ENCODE data around the gene OR51G2. TPM values are rescaled to one million over a fixed set of nuclear protein-coding genes. Genes with fewer than 3 reads are reported as not detected.

Gene OR51G2
- total RNA-seq, 1 experiment from 2014 or later: not detected

DNA sequence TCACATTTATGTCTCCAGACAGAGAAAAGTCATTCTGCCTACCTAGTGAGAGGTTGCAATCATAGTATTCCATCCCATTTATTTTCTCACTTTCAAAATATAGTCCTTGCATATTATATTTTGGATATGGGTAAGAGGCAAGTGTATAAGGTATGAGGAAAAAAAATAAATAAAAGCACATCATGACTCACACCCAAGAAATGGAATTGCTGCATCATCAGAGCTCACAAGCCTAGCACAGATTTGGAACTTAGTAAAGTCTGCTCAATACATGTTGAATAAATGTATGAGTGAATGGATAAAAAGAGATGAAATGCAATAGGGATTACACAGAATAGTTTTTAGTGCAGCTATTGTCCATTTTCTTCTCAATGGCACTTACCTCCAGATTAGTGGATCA lies 7.5 kb upstream of the OR51G2 start:
- no peak overlapping the region for H3K27ac Mint-ChIP-seq
- DNase-seq (ENCODE audit: low spot score) (no peak), ATAC-seq (no peak)
- no peaks in the 10 kb centered on the region for H3K9me3 Mint-ChIP-seq
- ChIA-PET POLR2A (no interaction called here), CTCF (no interaction called here)
- TF ChIP-seq, protein P1, sequence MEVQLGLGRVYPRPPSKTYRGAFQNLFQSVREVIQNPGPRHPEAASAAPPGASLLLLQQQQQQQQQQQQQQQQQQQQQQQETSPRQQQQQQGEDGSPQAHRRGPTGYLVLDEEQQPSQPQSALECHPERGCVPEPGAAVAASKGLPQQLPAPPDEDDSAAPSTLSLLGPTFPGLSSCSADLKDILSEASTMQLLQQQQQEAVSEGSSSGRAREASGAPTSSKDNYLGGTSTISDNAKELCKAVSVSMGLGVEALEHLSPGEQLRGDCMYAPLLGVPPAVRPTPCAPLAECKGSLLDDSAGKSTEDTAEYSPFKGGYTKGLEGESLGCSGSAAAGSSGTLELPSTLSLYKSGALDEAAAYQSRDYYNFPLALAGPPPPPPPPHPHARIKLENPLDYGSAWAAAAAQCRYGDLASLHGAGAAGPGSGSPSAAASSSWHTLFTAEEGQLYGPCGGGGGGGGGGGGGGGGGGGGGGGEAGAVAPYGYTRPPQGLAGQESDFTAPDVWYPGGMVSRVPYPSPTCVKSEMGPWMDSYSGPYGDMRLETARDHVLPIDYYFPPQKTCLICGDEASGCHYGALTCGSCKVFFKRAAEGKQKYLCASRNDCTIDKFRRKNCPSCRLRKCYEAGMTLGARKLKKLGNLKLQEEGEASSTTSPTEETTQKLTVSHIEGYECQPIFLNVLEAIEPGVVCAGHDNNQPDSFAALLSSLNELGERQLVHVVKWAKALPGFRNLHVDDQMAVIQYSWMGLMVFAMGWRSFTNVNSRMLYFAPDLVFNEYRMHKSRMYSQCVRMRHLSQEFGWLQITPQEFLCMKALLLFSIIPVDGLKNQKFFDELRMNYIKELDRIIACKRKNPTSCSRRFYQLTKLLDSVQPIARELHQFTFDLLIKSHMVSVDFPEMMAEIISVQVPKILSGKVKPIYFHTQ (CRISPR knock-in tag; IDR thresholded peaks at IDR 0.05): no peak
- no peak overlapping the region for H3K4me3 Mint-ChIP-seq
- no peaks in the 10 kb centered on the region; the same call in 1 of the 2 replicates for H3K27me3 Mint-ChIP-seq (ENCODE audit: low read depth)
- no peaks in the 10 kb centered on the region for H3K36me3 Mint-ChIP-seq
- H3K4me1 Mint-ChIP-seq: no peaks in the 10 kb centered on the region

DNA sequence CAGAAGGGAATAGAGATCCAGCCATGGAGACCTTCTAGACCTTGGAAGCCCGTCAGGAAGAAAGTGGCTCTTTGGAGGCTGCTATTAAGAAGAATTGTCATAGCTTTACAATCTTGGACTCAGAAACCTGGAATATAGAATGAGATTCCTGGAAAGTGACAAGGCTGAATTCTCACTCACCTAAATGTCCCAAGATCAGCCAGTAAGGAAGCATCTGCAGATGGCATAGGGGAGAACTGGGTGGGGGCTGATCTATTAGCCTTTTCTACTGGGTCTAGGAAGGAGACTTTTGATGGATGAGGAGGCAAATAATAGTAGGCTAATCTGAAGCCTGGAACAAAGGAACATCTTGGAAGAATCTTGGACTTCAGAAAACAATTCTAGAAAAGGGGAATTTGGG lies 5.1 kb upstream of the OR51G2 start, which contains the start of gene OR51G1:
Gene OR51G1, minus strand, starts transcription at position 101 of the 400 bp plus-strand sequence. Its CDS starts 0 bp downstream, at position 101.
- Mint-ChIP-seq H3K4me3 (no peak within 1 kb of the TSS), H3K27ac (no peak within 1 kb of the TSS), H3K27me3 (ENCODE audit: low read depth) (no peaks in the 10 kb centered on the region; the same call in 1 of the 2 replicates), H3K9me3 (no peaks in the 10 kb centered on the region), H3K4me1 (no peaks in the 10 kb centered on the region), H3K36me3 (no peaks in the 10 kb centered on the region)
- DNase-seq (ENCODE audit: low spot score): no peak
- ATAC-seq: no peak
- ChIA-PET POLR2A (no interaction called here), CTCF (no interaction called here)
- no peak for TF ChIP-seq ZNF219 (CRISPR knock-in tag; IDR thresholded peaks at IDR 0.05; ENCODE audit: borderline replicate concordance)
- TF ChIP-seq, protein P2, sequence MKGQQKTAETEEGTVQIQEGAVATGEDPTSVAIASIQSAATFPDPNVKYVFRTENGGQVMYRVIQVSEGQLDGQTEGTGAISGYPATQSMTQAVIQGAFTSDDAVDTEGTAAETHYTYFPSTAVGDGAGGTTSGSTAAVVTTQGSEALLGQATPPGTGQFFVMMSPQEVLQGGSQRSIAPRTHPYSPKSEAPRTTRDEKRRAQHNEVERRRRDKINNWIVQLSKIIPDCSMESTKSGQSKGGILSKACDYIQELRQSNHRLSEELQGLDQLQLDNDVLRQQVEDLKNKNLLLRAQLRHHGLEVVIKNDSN (CRISPR knock-in tag; IDR thresholded peaks at IDR 0.05): no peak
- TF ChIP-seq, protein P3, sequence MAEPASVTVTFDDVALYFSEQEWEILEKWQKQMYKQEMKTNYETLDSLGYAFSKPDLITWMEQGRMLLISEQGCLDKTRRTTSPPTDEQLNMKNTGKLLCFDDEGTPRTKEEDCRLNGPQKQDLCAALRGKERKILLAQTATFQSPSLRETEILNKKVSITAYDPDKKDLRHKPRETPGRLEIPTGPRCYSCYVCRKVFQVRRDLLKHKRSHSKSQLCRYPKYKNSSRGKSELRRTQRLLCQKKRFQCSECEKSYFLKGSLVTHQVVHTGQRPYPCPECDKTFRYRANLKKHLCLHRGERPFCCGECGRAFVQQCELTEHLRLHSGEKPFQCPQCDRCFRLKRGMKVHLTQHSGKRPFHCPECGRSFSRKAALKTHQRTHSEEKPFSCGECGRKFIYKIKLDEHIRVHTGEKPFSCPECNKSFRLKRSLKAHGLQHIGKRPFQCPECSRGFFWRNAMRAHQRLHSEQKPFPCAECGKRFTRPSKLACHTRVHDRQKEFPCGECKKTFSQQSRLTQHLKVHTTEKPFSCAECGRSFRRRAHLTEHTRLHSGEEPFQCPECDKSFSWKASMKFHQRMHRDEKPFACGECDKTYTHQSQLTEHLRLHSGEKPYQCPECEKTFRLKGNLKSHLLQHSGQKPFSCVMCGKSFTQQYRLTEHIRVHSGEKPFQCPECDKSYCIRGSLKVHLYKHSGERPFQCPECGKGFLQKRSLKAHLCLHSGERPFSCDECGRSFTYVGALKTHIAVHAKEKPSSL (CRISPR knock-in tag; conservative IDR thresholded peaks at IDR 0.05): no peak
- TF ChIP-seq RORB (CRISPR knock-in tag; IDR thresholded peaks at IDR 0.05): no peak
- TF ChIP-seq TP53 (CRISPR knock-in tag; IDR thresholded peaks at IDR 0.05): no peak
- TF ChIP-seq, protein P4, sequence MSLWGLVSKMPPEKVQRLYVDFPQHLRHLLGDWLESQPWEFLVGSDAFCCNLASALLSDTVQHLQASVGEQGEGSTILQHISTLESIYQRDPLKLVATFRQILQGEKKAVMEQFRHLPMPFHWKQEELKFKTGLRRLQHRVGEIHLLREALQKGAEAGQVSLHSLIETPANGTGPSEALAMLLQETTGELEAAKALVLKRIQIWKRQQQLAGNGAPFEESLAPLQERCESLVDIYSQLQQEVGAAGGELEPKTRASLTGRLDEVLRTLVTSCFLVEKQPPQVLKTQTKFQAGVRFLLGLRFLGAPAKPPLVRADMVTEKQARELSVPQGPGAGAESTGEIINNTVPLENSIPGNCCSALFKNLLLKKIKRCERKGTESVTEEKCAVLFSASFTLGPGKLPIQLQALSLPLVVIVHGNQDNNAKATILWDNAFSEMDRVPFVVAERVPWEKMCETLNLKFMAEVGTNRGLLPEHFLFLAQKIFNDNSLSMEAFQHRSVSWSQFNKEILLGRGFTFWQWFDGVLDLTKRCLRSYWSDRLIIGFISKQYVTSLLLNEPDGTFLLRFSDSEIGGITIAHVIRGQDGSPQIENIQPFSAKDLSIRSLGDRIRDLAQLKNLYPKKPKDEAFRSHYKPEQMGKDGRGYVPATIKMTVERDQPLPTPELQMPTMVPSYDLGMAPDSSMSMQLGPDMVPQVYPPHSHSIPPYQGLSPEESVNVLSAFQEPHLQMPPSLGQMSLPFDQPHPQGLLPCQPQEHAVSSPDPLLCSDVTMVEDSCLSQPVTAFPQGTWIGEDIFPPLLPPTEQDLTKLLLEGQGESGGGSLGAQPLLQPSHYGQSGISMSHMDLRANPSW (CRISPR knock-in tag; conservative IDR thresholded peaks at IDR 0.05; ENCODE audit: low read depth): no peak
- TF ChIP-seq, protein P5, sequence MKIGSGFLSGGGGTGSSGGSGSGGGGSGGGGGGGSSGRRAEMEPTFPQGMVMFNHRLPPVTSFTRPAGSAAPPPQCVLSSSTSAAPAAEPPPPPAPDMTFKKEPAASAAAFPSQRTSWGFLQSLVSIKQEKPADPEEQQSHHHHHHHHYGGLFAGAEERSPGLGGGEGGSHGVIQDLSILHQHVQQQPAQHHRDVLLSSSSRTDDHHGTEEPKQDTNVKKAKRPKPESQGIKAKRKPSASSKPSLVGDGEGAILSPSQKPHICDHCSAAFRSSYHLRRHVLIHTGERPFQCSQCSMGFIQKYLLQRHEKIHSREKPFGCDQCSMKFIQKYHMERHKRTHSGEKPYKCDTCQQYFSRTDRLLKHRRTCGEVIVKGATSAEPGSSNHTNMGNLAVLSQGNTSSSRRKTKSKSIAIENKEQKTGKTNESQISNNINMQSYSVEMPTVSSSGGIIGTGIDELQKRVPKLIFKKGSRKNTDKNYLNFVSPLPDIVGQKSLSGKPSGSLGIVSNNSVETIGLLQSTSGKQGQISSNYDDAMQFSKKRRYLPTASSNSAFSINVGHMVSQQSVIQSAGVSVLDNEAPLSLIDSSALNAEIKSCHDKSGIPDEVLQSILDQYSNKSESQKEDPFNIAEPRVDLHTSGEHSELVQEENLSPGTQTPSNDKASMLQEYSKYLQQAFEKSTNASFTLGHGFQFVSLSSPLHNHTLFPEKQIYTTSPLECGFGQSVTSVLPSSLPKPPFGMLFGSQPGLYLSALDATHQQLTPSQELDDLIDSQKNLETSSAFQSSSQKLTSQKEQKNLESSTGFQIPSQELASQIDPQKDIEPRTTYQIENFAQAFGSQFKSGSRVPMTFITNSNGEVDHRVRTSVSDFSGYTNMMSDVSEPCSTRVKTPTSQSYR (CRISPR knock-in tag; IDR thresholded peaks at IDR 0.05): no peak
- TF ChIP-seq IRF2 (CRISPR knock-in tag; IDR thresholded peaks at IDR 0.05; ENCODE audit: borderline replicate concordance, low read depth): no peak
- no peak for TF ChIP-seq FOXP1 (CRISPR knock-in tag; IDR thresholded peaks at IDR 0.05; ENCODE audit: borderline replicate concordance)
- no peak for TF ChIP-seq HMGA2 (CRISPR knock-in tag; IDR thresholded peaks at IDR 0.05)
- TF ChIP-seq, protein P6, sequence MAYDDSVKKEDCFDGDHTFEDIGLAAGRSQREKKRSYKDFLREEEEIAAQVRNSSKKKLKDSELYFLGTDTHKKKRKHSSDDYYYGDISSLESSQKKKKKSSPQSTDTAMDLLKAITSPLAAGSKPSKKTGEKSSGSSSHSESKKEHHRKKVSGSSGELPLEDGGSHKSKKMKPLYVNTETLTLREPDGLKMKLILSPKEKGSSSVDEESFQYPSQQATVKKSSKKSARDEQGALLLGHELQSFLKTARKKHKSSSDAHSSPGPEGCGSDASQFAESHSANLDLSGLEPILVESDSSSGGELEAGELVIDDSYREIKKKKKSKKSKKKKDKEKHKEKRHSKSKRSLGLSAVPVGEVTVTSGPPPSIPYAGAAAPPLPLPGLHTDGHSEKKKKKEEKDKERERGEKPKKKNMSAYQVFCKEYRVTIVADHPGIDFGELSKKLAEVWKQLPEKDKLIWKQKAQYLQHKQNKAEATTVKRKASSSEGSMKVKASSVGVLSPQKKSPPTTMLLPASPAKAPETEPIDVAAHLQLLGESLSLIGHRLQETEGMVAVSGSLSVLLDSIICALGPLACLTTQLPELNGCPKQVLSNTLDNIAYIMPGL (CRISPR knock-in tag; IDR thresholded peaks at IDR 0.05): no peak
- TF ChIP-seq, protein P7, sequence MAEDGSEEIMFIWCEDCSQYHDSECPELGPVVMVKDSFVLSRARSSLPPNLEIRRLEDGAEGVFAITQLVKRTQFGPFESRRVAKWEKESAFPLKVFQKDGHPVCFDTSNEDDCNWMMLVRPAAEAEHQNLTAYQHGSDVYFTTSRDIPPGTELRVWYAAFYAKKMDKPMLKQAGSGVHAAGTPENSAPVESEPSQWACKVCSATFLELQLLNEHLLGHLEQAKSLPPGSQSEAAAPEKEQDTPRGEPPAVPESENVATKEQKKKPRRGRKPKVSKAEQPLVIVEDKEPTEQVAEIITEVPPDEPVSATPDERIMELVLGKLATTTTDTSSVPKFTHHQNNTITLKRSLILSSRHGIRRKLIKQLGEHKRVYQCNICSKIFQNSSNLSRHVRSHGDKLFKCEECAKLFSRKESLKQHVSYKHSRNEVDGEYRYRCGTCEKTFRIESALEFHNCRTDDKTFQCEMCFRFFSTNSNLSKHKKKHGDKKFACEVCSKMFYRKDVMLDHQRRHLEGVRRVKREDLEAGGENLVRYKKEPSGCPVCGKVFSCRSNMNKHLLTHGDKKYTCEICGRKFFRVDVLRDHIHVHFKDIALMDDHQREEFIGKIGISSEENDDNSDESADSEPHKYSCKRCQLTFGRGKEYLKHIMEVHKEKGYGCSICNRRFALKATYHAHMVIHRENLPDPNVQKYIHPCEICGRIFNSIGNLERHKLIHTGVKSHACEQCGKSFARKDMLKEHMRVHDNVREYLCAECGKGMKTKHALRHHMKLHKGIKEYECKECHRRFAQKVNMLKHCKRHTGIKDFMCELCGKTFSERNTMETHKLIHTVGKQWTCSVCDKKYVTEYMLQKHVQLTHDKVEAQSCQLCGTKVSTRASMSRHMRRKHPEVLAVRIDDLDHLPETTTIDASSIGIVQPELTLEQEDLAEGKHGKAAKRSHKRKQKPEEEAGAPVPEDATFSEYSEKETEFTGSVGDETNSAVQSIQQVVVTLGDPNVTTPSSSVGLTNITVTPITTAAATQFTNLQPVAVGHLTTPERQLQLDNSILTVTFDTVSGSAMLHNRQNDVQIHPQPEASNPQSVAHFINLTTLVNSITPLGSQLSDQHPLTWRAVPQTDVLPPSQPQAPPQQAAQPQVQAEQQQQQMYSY (CRISPR knock-in tag; IDR thresholded peaks at IDR 0.05): no peak
- no peak for TF ChIP-seq CREB1 (CRISPR knock-in tag; IDR thresholded peaks at IDR 0.05)
- TF ChIP-seq SMAD3 (CRISPR knock-in tag; IDR thresholded peaks at IDR 0.05; ENCODE audit: borderline replicate concordance): no peak

Measured in WTC11 (cell line).